Muscle of arm (tissue), 12 donors: ENCODE data around the gene CPEB1. TPM values are rescaled to one million over a fixed set of nuclear protein-coding genes. Genes with fewer than 3 reads are reported as not detected.
A peak's percentile ranks its signal among the peaks of the same experiment; 100 is the strongest.

Experiments
- DNase-seq: peaks from one replicate; pipeline ENCODE4 v3.0.0-alpha.2; 2013
- polyA plus RNA-seq, 12 donors: library from polyadenylated mRNA; unstranded; fragments of 120-200 nt; gene quantifications; one replicate each; pipeline ENCODE4 v1.2.1, GENCODE V29; 2013; ENCODE audit not compliant: insufficient read length in 12 of 12

CPEB1 gene
- polyA plus RNA-seq, 12 donors, result 0.25 to 1.2 (median 0.71) TPM; not detected in 2

- no peak for DNase-seq
Observed at GRCh38 chr15:82595203-82595602, 52.0 kb downstream of the CPEB1 start.

- no peak for DNase-seq
Observed at GRCh38 chr15:82587805-82588204, 59.4 kb downstream of the CPEB1 start.

GRCh38 chr15:82585072-82585471 lies 62.1 kb downstream of the CPEB1 start:
- DNase-seq, result no peak

- no peak for DNase-seq
Observed at GRCh38 chr15:82580713-82581112, 66.5 kb downstream of the CPEB1 start.

- DNase-seq, result no peak
Observed at GRCh38 chr15:82575335-82575734, 71.8 kb downstream of the CPEB1 start.

- no peak for DNase-seq
Observed at GRCh38 chr15:82572986-82573385, 74.2 kb downstream of the CPEB1 start.

- DNase-seq, result no peak
Observed at GRCh38 chr15:82572311-82572710, 74.9 kb downstream of the CPEB1 start.

GRCh38 chr15:82571722-82572222 lies 75.4 kb downstream of the CPEB1 start:
- DNase-seq, result peak; percentile 78

- peak; percentile 11 for DNase-seq
Observed at GRCh38 chr15:82570721-82571508, 76.2 kb downstream of the CPEB1 start.

- DNase-seq, result no peak
Observed at GRCh38 chr15:82569834-82570233, 77.3 kb downstream of the CPEB1 start.

- DNase-seq, result no peak
Observed at GRCh38 chr15:82568986-82569385, 78.2 kb downstream of the CPEB1 start.

- no peak for DNase-seq
Observed at GRCh38 chr15:82567661-82568060, 79.5 kb downstream of the CPEB1 start.

GRCh38 chr15:82566690-82567089 lies 80.5 kb downstream of the CPEB1 start:
- no peak for DNase-seq

GRCh38 chr15:82558502-82558901 lies 88.7 kb downstream of the CPEB1 start:
- DNase-seq, result no peak

GRCh38 chr15:82556315-82557035 lies 90.7 kb downstream of the CPEB1 start:
- no peak for DNase-seq

GRCh38 chr15:82554849-82555248 lies 92.3 kb downstream of the CPEB1 start:
- DNase-seq, result no peak

- DNase-seq, result no peak
Observed at GRCh38 chr15:82554351-82554750, 92.8 kb downstream of the CPEB1 start.

- no peak for DNase-seq
Observed at GRCh38 chr15:82553846-82554245, 93.3 kb downstream of the CPEB1 start.

- no peak for DNase-seq
Observed at GRCh38 chr15:82552861-82553260, 94.3 kb downstream of the CPEB1 start.

- DNase-seq, result no peak
Observed at GRCh38 chr15:82551646-82552247, 95.4 kb downstream of the CPEB1 start.

GRCh38 chr15:82549199-82549665 lies 97.9 kb downstream of the CPEB1 start:
- no peak for DNase-seq

- DNase-seq, result no peak
Observed at GRCh38 chr15:82548700-82549099, 98.5 kb downstream of the CPEB1 start.

- DNase-seq, result no peak
Observed at GRCh38 chr15:82545478-82545877, 101.7 kb downstream of the CPEB1 start.
